Measurements from ENCODE around the gene AXL. TPM values are rescaled to one million over a fixed set of nuclear protein-coding genes. Genes with fewer than 3 reads are reported as not detected.

AXL gene
- total RNA-seq (2021; fragmentation: NEBNext Ultra II Directional; extraction: Animal tissue kit (Norgen Biotek cat#: 25700)) (51.0 and 53.3 TPM in 2 replicates), polyA plus RNA-seq (2011; rRNA removed) (35.3 and 62.4 TPM in 2 replicates), polyA minus RNA-seq (2011; rRNA and poly(A)+ RNA removed) (88.6 and 100 TPM in 2 replicates)
- 32.1 TPM for polyA plus RNA-seq (2011; cell fraction: cytosol; rRNA removed)
- polyA plus RNA-seq (2011; cell fraction: nucleus; rRNA removed), result 35.7 TPM
- 25.0 to 41.1 TPM (median 36.3 TPM) in 4 replicates for polyA plus RNA-seq (2012, experiment 1 of 2)
- polyA plus RNA-seq (2012, experiment 2 of 2), result 20.2 TPM
- polyA plus RNA-seq (2013, experiment 1 of 2), result 28.7 TPM
- polyA plus RNA-seq (2013, experiment 2 of 2), result 31.9 TPM
- polyA minus RNA-seq (2011; cell fraction: cytosol; rRNA and poly(A)+ RNA removed), result 72.1 TPM
- 34.7 TPM for polyA minus RNA-seq (2011; cell fraction: nucleus; rRNA and poly(A)+ RNA removed)
- long read RNA-seq, experiment 1, partial matches to known transcripts, result 4 of 20 reads
- long read RNA-seq, experiment 1, other reads (novel, unspliced or antisense), result 15 of 20 reads
- long read RNA-seq, experiment 2, partial matches to known transcripts, result 0 of 2 reads
- long read RNA-seq, experiment 2, other reads (novel, unspliced or antisense), result 2 of 2 reads

DNA sequence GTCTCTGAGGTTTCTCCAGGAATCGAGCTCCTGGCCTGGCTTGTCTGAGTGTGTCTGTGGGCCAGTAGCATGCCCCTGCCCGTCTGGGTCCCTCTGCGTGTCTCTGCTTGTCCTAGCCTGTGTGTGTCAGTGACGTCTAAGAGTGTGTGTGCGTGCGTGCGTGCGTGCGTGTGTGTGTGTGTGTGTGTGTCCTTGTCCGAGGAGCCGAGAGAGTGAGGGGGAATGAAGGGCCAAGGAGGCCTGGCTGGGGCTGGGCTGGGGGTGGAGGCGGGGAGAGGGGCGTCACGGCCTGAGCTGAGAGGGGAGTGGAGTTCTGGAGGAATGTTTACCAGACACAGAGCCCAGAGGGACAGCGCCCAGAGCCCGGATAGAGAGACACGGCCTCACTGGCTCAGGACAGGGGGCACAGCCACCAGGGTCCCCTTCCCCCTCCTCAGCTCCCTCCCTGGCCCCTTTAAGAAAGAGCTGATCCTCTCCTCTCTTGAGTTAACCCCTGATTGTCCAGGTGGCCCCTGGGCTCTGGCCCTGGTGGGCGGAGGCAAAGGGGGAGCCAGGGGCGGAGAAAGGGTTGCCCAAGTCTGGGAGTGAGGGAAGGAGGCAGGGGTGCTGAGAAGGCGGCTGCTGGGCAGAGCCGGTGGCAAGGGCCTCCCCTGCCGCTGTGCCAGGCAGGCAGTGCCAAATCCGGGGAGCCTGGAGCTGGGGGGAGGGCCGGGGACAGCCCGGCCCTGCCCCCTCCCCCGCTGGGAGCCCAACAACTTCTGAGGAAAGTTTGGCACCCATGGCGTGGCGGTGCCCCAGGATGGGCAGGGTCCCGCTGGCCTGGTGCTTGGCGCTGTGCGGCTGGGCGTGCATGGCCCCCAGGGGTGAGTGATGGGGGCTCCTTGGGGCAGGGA, at the start of gene AXL:
TSS of gene AXL (plus strand) at position 609 of the 893 bp plus-strand sequence. CDS start at position 779, 170 bp downstream.
- WGBS, 2 experiments (ENCODE audit: extremely low coverage in 1 of 2, insufficient coverage in 1 of 2, insufficient read length in 1 of 2, insufficient replicate concordance in 2 of 2, low coverage in 1 of 2, low lambda C conversion rate in 2 of 2, missing lambda C conversion rate in 1 of 2), result 7% methylated on average over 23 of the region's 32 CpGs; no CpG with 5 or more reads in 1 of the 2 experiments
- H2AK5ac ChIP-seq (ENCODE audit: low read depth, low read length), result 0 out of 2 replicates have a peak within 1 kb of the TSS, but pooled peaks have one; percentile 45
- peak within 1 kb of the TSS; percentile 87 to 93 for H3K4me2 ChIP-seq (ENCODE audit: insufficient read depth in 1 of 2, low read depth in 2 of 2, low read length in 2 of 2)
- H3K18ac ChIP-seq (ENCODE audit: extremely low read depth, low read length), result peak within 1 kb of the TSS; percentile 92
- no peaks in the 10 kb centered on the region for H3K27me3 ChIP-seq (replicated peaks in 1 of 4; ENCODE audit: control insufficient read depth in 3 of 4, extremely low read depth in 1 of 4, insufficient read depth in 3 of 4, low read length in 3 of 4)
- no peak within 1 kb of the TSS for H3K23ac ChIP-seq (ENCODE audit: insufficient read length)
- H2BK12ac ChIP-seq (ENCODE audit: low read depth, low read length), result peak within 1 kb of the TSS; percentile 90
- H3K27ac ChIP-seq (ENCODE audit: low read depth, low read length), result peak within 1 kb of the TSS; percentile 56; the same call in 1 of the 2 replicates
- H3K56ac ChIP-seq (replicated peaks; ENCODE audit: insufficient read length, low read depth, low read length), result peak within 1 kb of the TSS; percentile 75
- peak within 1 kb of the TSS; percentile 97 for H2BK15ac ChIP-seq (ENCODE audit: low read length)
- H4K5ac ChIP-seq (ENCODE audit: insufficient read length, low read depth, low read length), result peak within 1 kb of the TSS; percentile 89
- peaks cover 0 to 14% (median 3%) of the 10 kb centered on the region in 4 experiments; a peak in 4 of 8 replicates for H3K36me3 ChIP-seq (ENCODE audit: control insufficient read depth in 2 of 4, insufficient read depth in 4 of 4, low read length in 3 of 4)
- H3K23me2 ChIP-seq (ENCODE audit: low read depth, low read length), result peaks cover 8% of the 10 kb centered on the region
- DNase-seq (ENCODE audit: low read depth in 1 of 2, low spot score in 2 of 2), result peak; percentile 78 to 90
- no peak within 1 kb of the TSS for H2BK120ac ChIP-seq (replicated peaks; ENCODE audit: low read depth, low read length)
- peak within 1 kb of the TSS; percentile 95; the same call in 1 of the 2 replicates for H2BK20ac ChIP-seq (ENCODE audit: low read length)
- H4K91ac ChIP-seq (replicated peaks; ENCODE audit: insufficient read length, low read length), result peak within 1 kb of the TSS; percentile 98
- no peaks in the 10 kb centered on the region for H4K20me1 ChIP-seq (replicated peaks in 1 of 2; ENCODE audit: control insufficient read depth in 1 of 2, insufficient read depth in 2 of 2, low read length in 2 of 2)
- H3K14ac ChIP-seq (ENCODE audit: insufficient read length), result no peak within 1 kb of the TSS
- H3K4me1 ChIP-seq (replicated peaks in 1 of 4; ENCODE audit: control insufficient read depth in 3 of 4, insufficient read depth in 4 of 4, low read length in 3 of 4), result peaks cover 0 to 17% (median 13%) of the 10 kb centered on the region in 4 experiments; a peak in 6 of 7 replicates
- FAIRE-seq, result peak; percentile 13
- H3K9ac ChIP-seq (replicated peaks in 1 of 4; ENCODE audit: extremely low read depth in 1 of 4, low read depth in 3 of 4, low read length in 3 of 4), result peak within 1 kb of the TSS in 1 of 4 experiments; percentile 50; a peak in 3 of 7 replicates
- H4K8ac ChIP-seq (ENCODE audit: extremely low read depth, insufficient read depth, low read length), result peak within 1 kb of the TSS; percentile 90; the same call in 1 of the 2 replicates
- H2AFZ ChIP-seq (ENCODE audit: low read length), result no peak within 1 kb of the TSS; the same call in 1 of the 2 replicates
- CTCF ChIA-PET (ENCODE audit: partially characterized antibody), result interaction anchor here (0.6 to 3.6 kb wide), 9 partner anchors 16 to 136 kb away, joined by 3 to 10 read pairs (median 3); no protein-coding TSS in a partner anchor
- peaks cover 2% of the 10 kb centered on the region; the same call in 1 of the 2 replicates for H3K79me1 ChIP-seq (ENCODE audit: low read depth, low read length)
- no peaks in the 10 kb centered on the region for H3K9me3 ChIP-seq (ENCODE audit: insufficient read depth in 2 of 2, low read depth in 1 of 2, low read length in 1 of 2)
- H3K79me2 ChIP-seq (ENCODE audit: control insufficient read depth in 1 of 2, insufficient read depth in 2 of 2, low read length in 2 of 2), result peaks cover 0 to 18% of the 10 kb centered on the region in 2 experiments; a peak in 2 of 4 replicates
- POLR2A ChIA-PET (ENCODE audit: partially characterized antibody), result interaction anchor here (0.6 to 3.3 kb wide), 14 partner anchors 8 to 128 kb away, joined by 3 to 32 read pairs (median 4); partner anchors contain the start of genes CCDC97, CYP2S1 and HNRNPUL1
- peak within 1 kb of the TSS; percentile 96 for H2BK5ac ChIP-seq (ENCODE audit: low read depth, low read length)
- peak within 1 kb of the TSS; percentile 76 for H3K4ac ChIP-seq (replicated peaks; ENCODE audit: insufficient read length, low read depth, low read length)
- H3K4me3 ChIP-seq (ENCODE audit: extremely low read depth in 1 of 4, insufficient read depth in 2 of 4, low read depth in 3 of 4, low read length in 4 of 4), result peak within 1 kb of the TSS; percentile 32 to 89 (median 61)
- TF ChIP-seq JUN (IDR thresholded peaks at IDR 0.05; ENCODE audit: low read depth, low read length) (no peak), SP1 (IDR thresholded peaks at IDR 0.05; ENCODE audit: low read depth, low read length) (peak; percentile 94), BCL11A (IDR thresholded peaks at IDR 0.05; ENCODE audit: low read depth in 2 of 2, low read length in 2 of 2) (no peak), EZH2 (IDR thresholded peaks at IDR 0.05; ENCODE audit: low read depth, low read length, severe bottlenecking) (no peak), BRCA1 (IDR thresholded peaks at IDR 0.05; ENCODE audit: low read depth, low read length) (no peak)
- TF ChIP-seq, protein P1, sequence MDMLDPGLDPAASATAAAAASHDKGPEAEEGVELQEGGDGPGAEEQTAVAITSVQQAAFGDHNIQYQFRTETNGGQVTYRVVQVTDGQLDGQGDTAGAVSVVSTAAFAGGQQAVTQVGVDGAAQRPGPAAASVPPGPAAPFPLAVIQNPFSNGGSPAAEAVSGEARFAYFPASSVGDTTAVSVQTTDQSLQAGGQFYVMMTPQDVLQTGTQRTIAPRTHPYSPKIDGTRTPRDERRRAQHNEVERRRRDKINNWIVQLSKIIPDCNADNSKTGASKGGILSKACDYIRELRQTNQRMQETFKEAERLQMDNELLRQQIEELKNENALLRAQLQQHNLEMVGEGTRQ (IDR thresholded peaks at IDR 0.05; ENCODE audit: low read length), result no peak

Measured in H1 (cell line).